Globus pallidus (tissue), 1 donor: ENCODE measurements around the gene CDC20B.
A peak's percentile ranks its signal among the peaks of the same experiment; 100 is the strongest.
"Not testable (repeated sequence)": the region's sequence is repeated elsewhere in the genome, so short reads cannot be mapped to it uniquely, and the experiment has no call there.

Experiments
- DNase-seq: peaks from one replicate; pipeline ENCODE4 v3.0.0-alpha.2; 2015; ENCODE audit warnings: low spot score

CDC20B gene

DNA sequence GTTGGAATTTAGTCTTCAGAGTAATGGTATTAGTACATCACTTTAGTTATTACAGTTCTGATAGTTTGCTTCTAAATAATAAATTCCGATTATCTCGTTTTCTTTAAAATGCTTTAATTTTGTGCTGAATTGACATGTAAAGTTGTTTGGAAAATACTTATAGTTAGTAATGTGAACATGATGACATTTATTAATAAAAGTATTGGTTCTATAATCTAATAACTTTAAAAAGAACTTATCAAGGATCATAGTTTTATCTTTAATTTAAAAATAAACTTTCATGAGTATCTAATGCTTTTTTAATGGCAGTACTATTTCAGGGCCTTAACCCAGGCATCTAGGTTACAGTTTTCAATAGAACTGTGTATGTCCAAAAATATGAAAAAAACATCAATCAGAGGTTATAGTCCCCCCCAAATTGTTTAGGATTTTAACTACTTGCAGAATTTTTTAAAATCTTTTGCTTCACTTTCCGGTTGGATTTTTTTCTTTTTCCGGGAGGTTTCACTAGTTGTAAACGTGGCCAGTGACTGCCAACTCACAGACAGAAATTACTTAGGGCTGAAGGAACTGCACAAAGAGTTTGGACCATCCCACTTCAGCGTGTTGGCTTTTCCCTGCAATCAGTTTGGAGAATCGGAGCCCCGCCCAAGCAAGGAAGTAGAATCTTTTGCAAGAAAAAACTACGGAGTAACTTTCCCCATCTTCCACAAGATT is 12.3 kb downstream of the CDC20B start:
- no peak for DNase-seq

DNA sequence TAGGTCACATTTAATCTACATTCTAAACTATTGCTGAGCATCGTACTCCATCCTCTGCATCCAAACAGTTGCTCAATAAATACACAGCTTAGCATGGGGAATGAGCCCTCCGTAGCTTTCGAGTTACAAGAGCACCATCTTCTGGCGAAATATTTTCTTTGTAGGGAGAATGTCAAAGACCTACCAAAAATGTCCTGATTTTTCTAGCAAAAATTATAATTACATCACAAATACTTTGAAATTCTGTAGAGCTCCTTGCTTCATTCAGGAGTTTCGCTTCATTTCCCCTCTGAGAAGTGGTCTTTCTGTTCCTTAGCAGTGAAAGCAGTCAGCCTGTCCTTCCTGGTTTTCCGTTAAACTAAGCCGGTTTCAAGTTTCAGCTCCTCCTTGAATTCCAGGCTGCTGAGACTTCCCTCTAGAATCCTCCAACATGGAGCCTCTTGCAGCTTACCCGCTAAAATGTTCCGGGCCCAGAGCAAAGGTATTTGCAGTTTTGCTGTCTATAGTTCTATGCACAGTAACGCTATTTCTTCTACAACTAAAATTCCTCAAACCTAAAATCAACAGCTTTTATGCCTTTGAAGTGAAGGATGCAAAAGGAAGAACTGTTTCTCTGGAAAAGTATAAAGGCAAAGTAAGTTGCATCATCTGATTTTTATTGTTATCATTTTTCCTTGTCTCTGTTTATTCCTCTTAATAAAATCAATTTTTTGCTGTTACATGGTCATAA is 13.0 kb downstream of the CDC20B start, which contains the start of gene GPX8:
TSS of gene GPX8 (plus strand) at position 409 of the 730 bp plus-strand sequence. CDS start at position 431, 22 bp downstream.
- no peak for DNase-seq

DNA sequence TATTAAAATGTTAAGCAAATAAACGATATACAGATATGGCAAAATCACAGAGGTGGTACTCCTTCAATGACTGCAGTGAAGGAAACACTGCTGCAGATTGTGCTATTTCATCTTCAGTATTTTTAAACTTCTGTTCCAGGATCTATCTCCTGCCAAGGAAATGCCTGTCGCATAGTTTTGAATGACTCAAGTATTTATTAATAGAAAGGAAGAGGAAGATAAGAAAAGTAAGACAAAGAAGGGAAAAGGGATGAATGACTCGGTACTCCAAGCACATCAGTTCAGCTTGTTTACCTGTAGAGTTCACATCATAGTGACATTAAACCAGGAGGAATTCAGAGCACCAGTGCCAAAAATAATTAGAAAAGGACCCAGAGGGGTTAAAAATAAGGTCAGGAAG is 18.1 kb downstream of the CDC20B start:
- DNase-seq: no peak

DNA sequence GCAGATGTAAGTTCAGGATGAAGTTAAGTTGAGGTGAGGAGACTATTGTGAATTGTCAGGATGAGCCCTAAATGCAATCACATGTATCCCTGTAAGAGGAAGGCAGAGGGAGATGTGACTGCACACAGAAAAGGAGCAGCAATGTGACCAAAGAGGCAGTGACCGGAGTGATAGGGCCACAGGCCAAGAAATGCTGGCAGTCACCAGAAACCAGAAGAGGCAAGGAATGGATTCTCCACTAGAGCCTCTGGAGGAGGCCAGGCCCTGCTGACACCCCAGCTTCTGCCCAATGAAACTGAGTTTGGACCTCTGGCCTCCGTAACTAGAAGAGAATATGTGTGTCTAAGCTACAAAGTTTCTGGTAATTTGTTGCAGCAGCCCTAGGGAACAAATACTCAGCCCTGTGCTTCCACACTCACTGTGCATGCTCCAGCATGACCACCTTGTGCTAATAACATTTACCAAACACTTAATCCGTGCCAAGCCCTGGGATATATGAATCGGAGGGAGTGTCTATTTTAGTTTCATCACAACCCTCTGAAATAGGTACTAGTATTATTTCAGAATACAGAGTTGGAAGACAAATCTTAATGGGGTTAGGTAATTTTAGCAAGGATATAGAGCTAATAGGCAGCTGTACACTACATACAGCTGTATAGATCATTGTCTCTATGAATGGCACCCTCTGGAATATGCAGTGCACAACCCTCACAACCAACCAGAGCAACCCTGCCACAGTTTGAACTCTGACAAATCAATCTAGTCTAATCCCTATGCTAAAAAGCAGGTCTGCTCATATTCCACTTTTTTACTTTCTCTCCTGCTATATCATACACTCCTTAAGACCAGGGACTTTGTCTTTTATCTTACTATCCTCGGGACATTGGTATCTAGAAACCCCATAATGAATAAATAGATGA is 20.8 kb downstream of the CDC20B start:
- no peak for DNase-seq

DNA sequence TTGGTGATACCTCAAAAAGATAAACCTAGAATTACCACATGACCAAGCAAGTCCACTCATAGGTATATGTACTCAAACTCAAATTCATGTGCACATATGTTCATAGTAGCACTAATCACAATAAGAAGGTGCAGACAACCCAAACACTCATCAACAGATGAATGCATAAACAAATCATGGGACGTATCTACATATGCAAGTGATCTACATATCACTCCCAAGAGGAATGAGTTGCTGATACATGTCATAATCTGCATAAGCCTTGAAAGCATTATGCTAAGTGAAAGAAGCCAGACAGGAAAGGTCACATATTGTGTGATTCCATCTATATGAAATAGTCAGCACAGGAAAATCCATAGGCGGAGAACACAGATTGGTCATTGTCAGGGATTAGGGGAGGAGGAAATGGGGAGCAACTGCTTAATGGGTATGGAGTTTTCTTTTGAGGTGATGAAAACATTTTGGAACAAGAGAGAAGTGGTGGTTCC is 23.6 kb downstream of the CDC20B start:
- no peak for DNase-seq

DNA sequence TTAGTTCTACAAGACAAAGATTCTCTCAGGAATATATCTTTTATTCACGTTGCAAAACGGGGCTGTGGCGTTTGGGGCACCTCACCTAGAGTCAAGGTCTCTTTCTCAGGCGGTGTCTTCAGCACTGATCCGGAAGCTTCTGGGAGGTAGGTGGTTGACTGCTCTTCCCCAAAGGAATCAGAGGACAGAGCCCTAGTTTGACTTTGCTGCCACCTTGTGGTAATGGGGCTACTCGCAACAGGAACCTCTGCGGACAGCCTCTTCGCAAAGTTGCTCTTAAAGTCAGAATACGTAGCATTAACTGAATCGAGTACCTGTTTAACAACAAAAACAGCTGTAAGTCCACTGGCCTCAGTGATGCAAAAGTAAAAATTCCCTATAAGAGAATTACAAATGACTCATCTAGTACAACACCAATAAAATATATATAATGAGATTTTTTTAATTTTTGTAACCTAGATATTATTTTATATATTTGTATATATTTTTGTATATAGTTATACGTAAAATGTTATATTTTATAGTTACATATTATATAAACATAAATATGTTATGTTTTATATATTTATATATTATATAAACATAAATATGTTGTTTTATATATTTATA is 26.3 kb downstream of the CDC20B start:
- peak; percentile 73 for DNase-seq

DNA sequence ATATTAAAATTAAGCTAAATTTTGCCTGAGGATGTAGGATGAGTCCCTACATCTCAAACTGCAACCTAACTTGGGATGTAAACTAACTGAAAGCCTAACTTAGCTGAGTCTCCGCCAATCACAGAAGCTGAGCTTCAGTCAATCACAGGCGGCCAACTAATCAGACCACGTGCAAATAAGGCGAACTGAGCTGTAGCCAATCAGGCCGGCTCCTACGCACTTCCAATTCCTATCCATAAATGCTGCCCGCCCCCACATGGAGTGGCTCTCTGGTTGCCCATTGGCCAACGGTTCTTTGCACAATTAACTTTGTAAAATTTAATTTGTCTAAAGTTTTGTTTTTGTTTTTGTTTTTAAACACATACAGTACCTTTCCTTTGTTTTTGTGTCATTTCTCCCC is 26.9 kb downstream of the CDC20B start:
- no peak for DNase-seq

DNA sequence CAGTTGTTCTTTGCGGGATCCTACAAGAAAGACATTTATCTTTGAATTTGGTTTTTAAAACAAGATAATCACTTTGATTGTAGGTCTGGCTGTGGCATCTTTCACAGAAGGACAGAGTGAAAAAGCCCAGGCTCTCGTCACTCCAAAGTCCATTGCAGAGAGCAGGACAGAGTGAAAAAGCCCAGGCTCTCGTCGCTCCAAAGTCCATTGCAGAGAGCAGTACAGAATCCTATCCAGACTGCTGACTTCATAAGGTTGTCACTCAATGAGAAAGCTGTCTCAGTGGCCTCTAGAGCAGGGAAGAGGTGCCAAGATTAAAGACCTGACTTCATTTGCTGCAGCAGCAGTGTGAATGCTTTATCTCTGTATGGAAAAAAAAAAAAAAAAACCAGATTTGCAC is 29.4 kb downstream of the CDC20B start:
- DNase-seq: no peak

DNA sequence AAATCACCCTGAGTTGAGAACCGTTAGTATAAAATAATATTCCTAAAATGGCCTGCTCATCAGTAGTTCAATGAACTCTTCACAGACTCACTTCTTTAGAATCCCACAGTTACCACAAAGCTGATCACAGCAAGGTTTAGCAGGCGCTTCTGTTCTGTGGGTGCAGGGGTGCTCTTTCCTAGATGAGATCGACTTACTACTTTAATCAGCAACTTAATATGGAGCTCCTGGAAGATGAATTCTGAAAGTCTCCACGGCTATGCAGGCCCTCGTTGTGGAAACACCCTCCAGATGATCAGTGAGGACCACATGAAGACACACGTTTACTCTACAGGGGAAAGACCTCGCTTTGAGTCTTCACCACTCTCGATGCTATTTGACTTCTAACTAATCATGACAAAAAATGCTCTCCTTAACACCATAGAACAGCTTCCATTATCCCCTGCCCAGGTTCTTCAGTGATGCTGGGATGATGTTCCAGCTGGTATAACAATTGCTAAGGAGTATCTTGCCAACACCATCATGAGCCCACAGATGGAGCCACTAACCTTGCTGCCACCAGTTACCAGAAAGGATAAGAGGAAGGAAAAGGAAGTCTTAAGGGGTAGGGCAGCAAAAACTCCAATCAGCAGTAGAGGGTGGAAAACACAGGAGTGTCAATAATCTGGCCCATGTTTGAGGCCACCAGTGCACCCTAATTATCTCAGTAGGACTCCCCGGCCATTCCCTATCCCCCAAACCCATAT is 30.9 kb downstream of the CDC20B start:
- no peak for DNase-seq

DNA sequence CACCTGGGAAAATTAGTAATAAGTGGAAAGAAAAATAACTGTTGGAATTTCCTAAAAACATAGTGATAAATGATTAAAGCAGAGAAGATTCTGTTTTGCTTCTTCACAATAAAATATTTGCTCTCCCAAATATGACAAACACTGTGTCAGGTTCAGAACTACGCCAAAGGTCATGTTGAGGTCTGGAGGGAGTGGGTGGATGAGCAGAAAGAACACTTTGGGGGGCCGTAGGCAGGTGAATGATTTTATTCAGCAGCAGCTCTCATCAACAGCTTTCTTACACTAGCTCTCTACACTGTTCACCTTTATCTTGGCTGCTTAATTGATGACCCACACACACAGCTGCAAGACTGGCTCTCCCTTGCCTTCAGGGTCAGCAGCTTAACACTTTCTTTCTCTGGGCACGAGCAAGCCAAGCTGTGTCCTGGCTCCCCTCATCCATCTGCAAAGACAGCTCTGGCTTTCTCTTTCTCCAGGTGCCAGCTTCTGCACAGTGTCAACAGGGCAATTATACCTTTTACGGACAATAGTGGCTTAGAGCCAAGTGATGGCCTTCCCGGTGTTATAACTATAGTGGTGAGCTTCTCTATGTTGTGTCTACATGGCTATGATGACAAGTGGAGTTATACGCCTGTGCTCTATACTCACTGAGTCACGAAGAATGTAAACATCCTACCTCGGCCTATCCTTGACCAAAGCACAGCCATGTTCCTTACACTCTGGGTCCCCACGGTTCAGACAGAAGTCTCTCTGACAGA is 31.9 kb downstream of the CDC20B start:
- DNase-seq: no peak

DNA sequence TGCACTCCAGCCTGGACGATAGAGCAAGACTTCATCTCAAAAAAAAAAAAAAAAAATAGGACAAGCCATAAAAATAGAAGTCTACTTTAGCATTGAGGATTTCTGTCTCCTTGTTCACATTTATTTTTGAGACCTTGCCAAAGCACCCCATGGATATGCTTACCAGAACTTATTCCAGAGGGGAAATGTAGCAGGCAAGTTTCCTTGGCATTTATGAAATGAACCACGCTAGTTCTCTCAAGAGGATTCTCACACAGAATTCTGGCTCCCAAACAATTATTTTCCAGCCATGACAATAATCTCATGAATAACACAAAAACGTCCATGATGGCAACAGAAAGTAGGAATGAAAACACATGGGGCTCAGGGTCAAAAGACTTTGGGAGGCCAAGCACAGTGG is 36.5 kb downstream of the CDC20B start:
- no peak for DNase-seq

DNA sequence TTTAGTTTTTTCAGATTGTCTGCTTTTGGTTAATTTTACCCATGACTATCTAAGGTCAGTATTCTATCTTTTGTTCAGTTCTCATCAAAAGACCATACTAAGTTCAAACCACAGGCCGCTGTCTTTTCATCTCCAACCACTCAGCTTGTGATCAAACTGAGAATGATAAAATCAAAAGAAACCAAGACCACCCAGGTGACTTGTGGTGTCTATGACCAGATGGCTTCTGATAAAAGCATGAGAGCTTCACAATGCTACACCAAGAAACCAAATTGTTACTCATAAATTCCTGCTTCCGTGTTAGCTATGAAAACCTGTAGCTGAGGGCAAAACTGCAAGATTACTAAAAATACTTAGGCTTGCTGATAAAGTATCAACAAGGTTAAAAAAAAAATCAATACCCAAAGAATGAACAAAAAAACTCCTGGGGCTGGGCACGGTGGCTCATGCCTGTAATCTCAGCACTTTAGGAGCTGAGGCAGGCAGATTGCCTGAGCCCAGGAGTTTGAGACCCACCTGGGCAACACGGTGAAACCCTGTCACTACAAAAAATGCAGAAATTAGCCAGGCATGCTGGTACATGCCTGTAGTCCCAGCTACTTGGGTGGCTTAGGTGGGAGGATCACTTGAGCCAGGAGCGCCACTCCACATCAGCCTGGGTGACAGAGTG is 38.8 kb downstream of the CDC20B start:
- no peak for DNase-seq

DNA sequence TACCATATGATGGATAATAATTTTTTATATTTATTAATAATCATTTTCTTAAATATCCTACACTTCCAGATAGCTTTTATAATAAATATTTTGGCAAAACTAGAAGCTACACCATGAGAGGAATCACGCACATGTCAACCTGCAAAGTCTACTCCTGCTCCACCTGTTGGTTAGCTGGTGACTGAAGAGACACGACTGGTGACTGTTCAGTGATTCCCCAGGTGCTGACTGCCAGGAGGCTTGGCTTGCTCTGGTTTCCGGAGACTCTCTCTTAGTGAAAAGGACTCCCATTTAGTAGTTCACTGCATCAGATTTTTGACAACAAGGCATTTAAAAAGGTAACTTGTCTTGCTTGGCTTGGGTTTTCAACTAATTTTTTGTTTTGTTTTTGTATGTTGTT is 49.6 kb downstream of the CDC20B start:
- DNase-seq: no peak

DNA sequence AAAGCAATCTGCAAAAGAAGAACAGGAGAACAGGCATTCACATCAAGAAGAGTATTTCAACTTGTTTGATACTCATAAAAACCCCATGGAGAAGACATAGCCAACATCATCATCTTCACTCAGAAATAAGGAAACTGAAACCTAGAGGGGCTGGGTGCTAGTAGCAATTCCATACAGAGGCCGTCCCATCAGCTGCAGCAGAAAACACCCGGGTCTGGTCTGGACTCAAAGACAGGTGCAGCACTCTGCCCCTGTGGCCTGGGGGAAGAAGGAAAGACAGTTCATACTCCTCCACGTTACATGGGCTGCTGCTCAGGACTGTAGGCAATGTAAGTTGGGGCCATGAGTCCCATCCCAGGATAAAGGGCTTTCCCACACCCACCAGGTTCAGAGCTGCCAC is 58.9 kb downstream of the CDC20B start:
- DNase-seq: no peak

DNA sequence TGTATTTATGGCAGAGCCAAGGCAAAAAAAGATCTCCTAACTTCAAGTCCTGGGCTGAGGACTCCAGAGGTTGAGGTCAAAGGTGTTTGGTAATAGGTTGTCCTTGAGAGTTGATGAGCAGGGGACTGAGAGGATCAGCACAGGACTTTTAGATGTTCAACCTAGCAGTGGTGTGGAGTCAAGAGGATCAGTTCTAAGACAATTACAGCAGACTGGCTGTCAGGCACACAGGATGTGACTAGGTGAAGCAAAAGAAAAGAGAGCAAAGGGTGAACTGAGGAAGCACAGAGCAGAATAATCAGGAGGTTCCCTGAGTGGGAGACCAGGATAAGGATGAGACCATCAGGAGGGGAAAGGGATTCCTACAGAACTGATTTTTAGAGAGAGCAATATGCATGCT is 59.6 kb downstream of the CDC20B start:
- DNase-seq: no peak

DNA sequence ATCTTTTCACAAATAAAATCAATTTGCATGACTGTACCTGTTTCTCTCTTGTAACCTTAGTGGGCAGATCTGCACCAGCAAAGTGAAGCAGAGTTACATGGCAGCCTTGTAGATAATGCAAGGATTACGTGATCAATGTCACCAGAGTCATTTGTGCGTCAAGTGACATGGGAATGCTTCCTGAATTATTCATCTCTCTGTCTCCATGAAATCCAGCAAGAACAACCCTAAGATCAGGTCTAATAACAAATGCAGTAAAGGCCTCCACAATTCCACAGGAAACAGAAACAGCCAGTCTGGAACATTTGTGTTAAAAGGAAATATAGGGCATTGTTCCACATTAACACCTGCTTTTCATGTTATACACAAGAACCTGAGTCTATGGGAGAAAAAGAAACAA is 62.8 kb downstream of the CDC20B start:
- no peak for DNase-seq

DNA sequence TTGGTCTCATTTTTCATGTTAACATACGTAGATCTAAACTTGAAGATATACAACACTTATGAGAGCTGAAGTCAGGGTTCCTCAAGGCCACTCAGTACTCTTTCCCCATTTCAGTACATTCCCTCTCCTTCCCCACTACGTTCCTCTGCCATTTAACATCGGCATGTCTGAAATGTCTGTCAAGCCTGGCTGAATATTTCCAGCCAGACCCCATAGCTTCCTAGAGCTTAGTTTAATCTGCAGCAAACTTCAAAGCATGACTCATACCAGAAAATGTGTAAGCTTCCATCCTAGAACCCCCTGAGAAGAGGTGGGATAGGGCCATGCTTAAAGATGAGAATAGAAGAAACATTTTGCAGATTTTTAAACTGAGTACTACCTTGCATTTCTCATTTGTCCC is 64.3 kb downstream of the CDC20B start:
- DNase-seq: no peak

DNA sequence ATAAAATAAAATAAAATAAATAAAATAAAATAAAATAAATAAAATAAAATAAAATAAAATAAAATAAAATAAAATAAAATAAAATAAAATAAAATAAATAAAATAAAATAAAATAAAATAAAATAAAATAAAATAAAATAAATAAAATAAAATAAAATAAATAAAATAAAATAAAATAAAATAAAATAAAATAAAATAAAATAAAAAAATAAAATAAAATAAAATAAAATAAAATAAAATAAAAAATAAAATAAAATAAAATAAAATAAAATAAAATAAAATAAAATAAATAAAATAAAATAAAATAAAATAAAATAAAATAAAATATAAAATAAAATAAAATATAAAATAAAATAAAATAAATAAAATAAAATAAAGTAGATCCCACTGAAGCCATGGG is 67.0 kb downstream of the CDC20B start:
- DNase-seq: not testable (repeated sequence)

DNA sequence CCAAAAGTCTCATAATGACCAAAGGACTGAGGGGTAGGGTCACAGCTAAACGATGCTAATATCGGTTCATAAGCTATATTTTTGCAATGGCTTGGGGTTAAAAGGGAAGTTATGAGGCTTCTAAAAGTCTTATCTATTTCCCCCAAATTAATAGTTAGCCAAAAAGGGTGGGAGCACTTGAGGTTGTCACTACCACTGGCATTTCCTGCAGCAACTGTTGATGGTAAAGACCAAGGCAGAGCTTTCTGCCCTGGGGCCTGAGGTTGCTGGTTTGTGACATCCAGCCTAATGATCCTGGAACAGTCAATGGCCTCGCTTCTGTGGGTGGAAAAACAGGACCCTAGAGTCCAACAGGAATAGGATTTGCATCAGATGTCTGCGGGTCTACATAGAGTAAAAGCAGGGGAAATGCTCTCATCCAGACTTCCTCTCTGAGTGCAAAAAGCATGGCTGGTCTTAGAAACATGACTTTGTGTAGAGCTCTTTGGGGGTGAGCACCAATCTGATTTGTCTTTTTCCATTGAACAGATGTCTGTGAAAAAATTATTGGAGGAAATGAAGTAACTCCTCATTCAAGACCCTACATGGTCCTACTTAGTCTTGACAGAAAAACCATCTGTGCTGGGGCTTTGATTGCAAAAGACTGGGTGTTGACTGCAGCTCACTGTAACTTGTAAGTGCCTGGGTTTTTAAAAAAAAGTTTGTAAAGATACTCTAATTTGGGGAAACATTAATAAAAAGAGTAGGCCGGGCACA is 67.9 kb downstream of the CDC20B start:
- DNase-seq: no peak
